GM18867 (cell line): Measurements from ENCODE around the gene FRMD4B.
A peak's percentile ranks its signal among the peaks of the same experiment; 100 is the strongest.

Experiments
- ATAC-seq: cut with Tn5 transposase; IDR thresholded peaks from one replicate; pipeline ENCODE4 v1.9.1; 2021; ENCODE audit warnings: mild to moderate bottlenecking, moderate library complexity; ENCODE audit not compliant: unreplicated experiment

The FRMD4B gene

DNA sequence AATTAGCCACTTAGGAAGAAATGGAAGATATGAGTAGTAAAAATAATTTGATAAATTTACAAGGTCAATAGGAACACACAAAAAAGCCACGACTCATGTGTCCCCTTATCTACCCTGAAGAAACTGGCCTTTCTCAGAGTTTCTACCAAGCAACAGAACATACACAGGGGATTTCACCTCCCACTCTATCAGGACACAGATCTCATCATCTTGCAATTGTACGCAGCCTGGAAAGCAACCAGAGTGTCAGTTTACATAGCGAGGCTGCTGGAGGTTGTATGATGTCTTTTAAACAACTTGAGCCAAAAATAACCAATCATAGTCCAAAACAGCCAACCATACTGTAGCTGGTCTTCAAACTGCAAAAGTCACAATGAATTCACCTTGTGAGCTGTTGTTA, 243.8 kb downstream of the FRMD4B start:
- no peak for ATAC-seq

DNA sequence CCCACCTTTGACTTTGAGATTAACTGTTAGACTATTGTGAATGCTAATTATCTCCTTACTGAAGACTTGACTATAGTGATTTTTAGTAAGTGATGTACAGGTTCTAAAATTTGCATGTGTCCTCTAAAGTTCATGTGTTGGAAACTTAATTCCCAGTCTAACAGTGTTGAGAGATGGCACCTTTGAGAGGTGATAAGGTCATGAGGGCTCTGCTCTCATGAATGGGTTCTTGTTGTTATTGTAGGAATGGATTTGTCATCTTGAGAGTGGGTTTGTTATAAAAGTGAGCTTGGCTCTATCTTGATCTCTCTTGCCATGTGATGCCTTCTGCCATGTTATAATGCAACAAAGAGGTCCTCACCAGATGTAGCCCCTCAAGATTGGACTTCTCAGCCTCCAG, 244.6 kb downstream of the FRMD4B start:
- no peak for ATAC-seq

DNA sequence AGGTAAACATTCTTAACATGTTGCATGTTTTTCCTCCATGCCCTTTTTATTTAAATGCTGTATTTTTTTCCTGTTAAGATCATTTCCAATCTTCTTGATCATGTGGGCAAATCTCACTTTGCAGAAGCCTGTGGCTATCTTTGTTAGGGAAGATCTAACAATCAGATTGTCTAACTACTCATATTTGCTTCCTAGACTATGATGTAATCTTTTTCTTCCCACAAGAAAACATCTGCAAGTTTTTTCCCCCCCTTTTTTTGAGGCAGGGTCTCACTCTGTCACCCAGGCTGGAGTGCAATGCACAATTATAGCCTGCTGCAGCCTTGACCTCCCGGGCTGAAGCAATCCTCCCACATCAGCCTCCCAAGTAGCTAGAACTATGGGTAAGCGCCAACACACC, 248.5 kb downstream of the FRMD4B start:
- ATAC-seq: no peak

DNA sequence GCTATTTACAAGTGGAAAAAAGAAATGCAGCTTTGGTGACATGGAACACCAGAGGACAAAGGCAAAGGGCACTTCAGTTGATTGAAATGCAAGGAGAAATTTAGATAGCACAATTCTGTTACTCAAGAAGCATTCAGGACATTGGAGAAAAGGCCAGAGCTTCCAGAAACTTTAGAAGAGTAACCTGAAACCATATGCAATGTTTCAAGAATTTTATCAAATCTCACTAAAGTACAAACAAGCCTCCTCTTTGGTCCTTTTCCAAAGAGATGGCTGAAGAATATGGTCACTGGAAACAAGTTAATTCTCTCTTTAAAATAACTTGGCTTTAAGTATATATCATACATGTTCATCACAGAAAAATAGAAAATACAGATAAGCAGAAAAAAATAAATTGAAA, 248.9 kb downstream of the FRMD4B start:
- ATAC-seq: no peak

DNA sequence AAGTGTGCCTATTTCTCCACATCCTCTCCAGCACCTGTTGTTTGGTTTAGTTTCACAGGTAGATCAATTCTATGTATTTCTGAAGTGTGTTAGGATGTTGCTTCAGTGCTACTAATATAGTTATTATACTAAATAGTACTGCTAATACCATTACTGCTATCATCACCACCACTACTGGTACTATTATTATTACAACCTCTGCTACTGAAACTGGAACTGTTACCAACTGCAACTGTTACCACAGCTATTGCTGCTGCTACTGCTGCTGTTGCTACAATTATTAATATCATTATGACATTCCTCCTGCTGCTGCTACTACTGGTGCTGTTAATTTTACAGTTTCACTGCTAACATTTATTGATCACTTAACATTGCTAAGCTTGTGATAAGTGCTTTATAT, 255.2 kb downstream of the FRMD4B start:
- ATAC-seq: peak; percentile 100

DNA sequence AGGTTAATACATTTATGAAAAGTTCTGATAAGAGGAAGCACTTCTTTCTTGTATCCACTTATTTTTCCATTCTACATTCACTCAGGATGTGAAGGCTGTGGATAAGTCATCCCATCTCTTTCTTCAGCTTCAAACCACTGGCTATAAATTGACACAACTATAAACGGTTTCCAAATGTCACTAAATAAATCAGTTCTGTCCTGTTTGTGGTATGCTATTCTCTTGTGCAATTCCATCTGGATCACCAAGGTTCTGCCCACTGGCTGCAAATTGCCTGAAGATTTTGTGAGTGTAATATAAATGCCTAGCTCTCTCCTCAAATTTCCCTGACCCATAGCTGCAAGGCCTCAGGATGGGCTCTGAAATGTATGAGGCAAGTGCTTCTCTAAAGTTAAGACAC, 256.4 kb downstream of the FRMD4B start:
- ATAC-seq: no peak

DNA sequence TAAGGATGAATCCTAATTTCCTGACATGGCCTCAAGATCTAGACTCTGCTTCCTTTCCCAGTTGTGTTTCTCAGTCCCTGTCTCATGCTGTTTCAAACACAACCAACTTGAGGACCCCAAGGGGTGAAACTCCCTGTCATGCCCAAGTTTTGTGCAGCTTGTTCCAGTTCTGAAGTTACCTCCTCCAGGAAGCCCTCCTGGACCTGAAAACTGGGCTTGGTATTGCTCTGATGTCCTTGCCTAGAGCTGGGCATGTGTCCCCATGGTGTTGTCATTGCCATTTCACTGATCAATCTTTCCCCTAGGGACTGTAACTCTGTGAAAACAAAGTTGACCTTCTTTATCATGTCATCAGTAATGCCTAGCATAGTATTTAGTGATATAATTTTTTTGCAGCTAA, 257.4 kb downstream of the FRMD4B start:
- no peak for ATAC-seq

DNA sequence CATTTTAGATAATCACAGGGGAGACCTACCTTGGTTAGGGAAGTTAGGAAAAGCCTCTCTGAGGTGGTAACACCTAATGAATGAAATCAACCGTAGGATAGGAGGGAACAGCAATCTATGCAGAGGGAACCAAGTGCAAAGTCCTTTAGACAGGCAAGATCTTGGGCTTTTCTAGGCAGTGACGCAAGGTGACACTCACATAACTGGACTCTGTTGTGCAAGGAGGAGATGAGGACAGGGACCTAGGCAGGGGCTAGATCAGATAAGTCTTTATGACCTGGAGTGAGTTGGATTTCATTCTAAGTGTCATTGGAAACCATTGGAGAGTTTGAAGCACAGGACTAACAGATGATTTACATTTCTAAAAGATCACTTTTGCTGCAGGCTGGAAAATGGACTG, 258.9 kb downstream of the FRMD4B start:
- no peak for ATAC-seq

DNA sequence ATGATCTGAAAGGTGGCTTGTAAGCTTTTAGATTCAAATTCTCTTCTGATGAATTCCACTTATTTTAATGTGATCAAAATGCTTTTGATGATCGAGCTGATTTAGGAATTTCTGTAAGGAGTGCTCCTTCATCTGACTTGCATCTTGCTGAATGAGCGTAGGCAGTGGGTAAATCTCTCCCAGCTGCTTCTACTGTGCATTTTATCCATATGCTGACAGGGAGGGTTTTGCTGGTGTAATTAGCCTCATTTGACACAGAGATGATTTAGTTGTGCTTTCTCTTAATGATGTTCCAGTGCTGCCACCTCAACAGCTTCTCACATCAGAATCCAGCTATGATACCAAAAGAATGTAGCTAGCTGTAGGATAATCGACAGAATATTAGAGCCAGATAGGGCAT, 259.7 kb downstream of the FRMD4B start:
- no peak for ATAC-seq

DNA sequence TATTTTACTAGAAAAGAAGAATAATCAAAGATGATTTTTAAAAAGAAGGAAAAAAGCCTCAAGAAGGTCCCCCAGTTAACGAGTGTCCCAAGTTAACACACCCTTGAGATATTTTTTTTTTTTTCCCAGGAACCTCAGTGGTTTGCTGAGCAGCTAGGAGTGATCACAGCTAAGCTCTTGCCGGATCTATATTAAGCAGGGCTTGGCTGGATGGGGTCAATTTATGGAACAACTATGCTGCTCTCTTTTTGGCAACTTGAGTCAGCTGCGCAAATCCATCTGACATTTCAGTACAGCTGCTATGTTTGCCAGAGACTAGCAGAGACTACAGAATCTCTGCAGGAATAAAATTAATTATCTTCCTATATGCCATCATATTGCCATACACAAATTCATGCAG, 263.5 kb downstream of the FRMD4B start, which contains the start of gene LMOD3:
TSS of gene LMOD3 (minus strand) at position 193 of the 400 bp plus-strand sequence. CDS start 209 bp downstream, outside the sequence.
- no peak for ATAC-seq

DNA sequence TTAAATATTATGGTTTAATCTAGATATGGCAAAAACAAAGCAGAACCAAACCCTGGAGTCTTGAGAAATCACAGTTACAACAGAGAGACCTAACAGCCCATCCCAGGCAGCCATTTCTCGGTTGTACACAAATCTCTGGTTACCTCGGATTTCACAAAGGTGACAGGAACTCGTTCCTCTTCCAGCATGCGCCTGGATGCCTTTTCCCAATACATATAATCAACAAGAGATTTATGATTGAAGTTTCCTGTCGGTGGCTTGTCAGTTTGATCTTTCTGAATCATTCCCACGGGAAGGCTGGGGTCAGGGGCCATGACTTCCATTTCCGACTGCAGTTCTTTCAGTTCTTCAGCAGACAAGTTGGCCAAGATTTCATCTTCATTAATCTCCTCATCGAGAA, 263.9 kb downstream of the FRMD4B start:
- no peak for ATAC-seq

DNA sequence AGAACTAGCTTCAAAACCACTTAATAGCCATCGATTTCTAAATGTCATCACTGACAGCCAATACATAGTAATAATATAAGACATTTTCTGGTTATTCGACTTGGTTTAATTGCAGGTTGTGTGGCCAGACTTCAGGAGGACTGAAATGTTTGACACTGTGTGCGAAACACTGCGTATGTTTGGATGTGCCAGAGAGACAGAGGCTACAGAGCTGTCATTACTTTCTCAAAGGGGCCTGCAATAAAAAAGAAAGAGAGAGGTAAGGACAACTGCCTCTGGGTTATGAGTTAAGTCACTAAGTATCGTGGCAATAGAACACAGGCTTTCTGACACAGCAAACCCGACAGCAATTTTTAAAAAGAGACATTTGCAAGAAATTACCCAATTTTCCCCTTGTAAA, 264.4 kb downstream of the FRMD4B start:
- no peak for ATAC-seq

DNA sequence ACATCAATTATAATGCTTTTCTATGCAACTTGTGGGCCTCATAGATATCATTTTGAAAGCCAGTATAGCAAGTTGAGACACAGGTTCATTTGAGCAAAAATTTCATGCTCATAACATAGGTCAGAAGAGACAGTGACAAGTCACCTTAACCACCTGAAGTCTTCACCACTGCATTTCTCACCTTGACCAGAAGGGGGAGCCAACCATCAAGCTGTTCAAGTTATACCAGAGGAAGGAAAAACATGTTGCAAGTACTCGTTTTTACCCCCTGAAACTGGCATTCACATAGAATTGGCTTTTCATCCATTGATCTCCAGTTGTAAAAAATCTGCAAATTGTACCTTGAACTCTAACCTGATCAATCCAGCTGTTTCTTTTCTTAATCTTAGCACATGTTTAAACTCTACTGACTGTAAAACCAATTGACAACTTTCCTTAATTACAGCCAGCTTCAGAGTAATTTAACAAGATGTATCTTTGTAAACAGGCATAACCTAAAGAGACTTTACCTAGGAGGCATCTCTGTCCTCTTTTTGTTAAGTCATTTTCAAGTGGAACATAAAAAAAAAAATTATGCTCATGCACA, 264.9 kb downstream of the FRMD4B start:
- ATAC-seq: peak; percentile 89
